Lung (tissue), 12 donors: ENCODE results near the gene MINDY4. TPM values are rescaled to one million over a fixed set of nuclear protein-coding genes. Genes with fewer than 3 reads are reported as not detected.
A peak's percentile ranks its signal among the peaks of the same experiment; 100 is the strongest.

Source experiments
- ATAC-seq: fragments of 200-7000 bp; cut with Tn5 transposase; one replicate; pipeline ENCODE4 v1.9.1; 2020; ENCODE audit warnings: moderate number of reproducible peaks; ENCODE audit not compliant: insufficient read depth, low FRiP score
- DNase-seq, 3 donors: peaks; one replicate each; pipeline ENCODE4 v3.0.0-alpha.2; 2013 to 2017
- H3K27ac ChIP-seq, 2 donors: one replicate each; pipeline ENCODE4 v1.5.1; 2013; ENCODE audit warnings: mild to moderate bottlenecking in 2 of 2, moderate library complexity in 2 of 2, control low read depth in 1 of 2, inconsistent platforms in 1 of 2, low read depth in 1 of 2, low read length in 1 of 2
- H3K27me3 ChIP-seq, 3 donors: one replicate each; pipeline ENCODE4 v1.5.1; 2013; ENCODE audit warnings: low read length in 2 of 3; ENCODE audit not compliant: control insufficient read depth in 3 of 3, insufficient read depth in 3 of 3
- H3K36me3 ChIP-seq, 4 donors: one replicate each; pipeline ENCODE4 v1.5.1; 2013; ENCODE audit warnings: low read length in 4 of 4, mild to moderate bottlenecking in 1 of 4, moderate library complexity in 1 of 4; ENCODE audit not compliant: control insufficient read depth in 4 of 4, insufficient read depth in 4 of 4
- H3K4me1 ChIP-seq, 5 donors: one replicate each; pipeline ENCODE4 v1.5.1; 2013; ENCODE audit warnings: low read length in 5 of 5, mild to moderate bottlenecking in 2 of 5, moderate library complexity in 1 of 5; ENCODE audit not compliant: control insufficient read depth in 5 of 5, insufficient read depth in 5 of 5
- H3K4me3 ChIP-seq: one replicate; pipeline ENCODE4 v1.5.1; 2013; ENCODE audit warnings: mild to moderate bottlenecking, control low read depth, moderate library complexity
- H3K9ac ChIP-seq, 2 donors: one replicate each; pipeline ENCODE4 v1.5.1; 2013; ENCODE audit warnings: low read length in 2 of 2, control low read depth in 1 of 2; ENCODE audit not compliant: insufficient read depth in 1 of 2
- H3K9me3 ChIP-seq, 4 donors: one replicate each; pipeline ENCODE4 v1.5.1; 2013; ENCODE audit warnings: low read length in 3 of 4, mild to moderate bottlenecking in 1 of 4, moderate library complexity in 1 of 4; ENCODE audit not compliant: control insufficient read depth in 4 of 4, insufficient read depth in 3 of 4
- CTCF ChIP-seq: IDR thresholded peaks from 2 replicates; pipeline ENCODE4 v1.5.1; 2012; ENCODE audit warnings: mild to moderate bottlenecking; ENCODE audit errors: control extremely low read depth, extremely low read depth
- WGBS, 2 donors: extraction: QIAGEN DNeasy Blood & Tissue Kit; methylation state at CpG; one replicate each; pipeline ENCODE4 v1.1.7; 2013; 5-methylcytosine and 5-hydroxymethylcytosine counted together
- polyA plus RNA-seq, 2 donors: library from polyadenylated mRNA; stranded (reverse); fragments of 200-250 nt; gene quantifications; one replicate each; pipeline ENCODE4 v1.2.1, GENCODE V29; 2013
- total RNA-seq, 2 donors: library from RNA; depleted of rRNA in 1 of 2; stranded (reverse); fragments of >200 nt in 1 of 2; gene quantifications; one replicate each; pipeline ENCODE4 v1.2.1, GENCODE V29; 2014 to 2021
- donor health status: control.
- donor health status: control.
- donor health status: Bipolar disorder and iron deficiency.
- donor health status: healthy.
- donor health status: DM: yes; HTN: yes; CAD: no.

MINDY4 gene
- total and polyA plus RNA-seq, 4 donors, result 5.0 to 24.1 (median 10.7) TPM

GRCh38 chr7:30862995-30863705, 91.9 kb downstream of the MINDY4 start:
- no peak for ATAC-seq
- H3K4me3 ChIP-seq, result no peak overlapping the region
- H3K9ac ChIP-seq, result no peak overlapping the region
- H3K27me3 ChIP-seq, result no peaks in the 10 kb centered on the region
- no peak for DNase-seq
- H3K36me3 ChIP-seq, result peaks cover 0 to 8% (median 7%) of the 10 kb centered on the region in 4 donors
- no peak overlapping the region for H3K27ac ChIP-seq
- WGBS, 2 donors, result 76 to 83% methylated on average over 9 of the region's 9 CpGs
- H3K9me3 ChIP-seq, result no peaks in the 10 kb centered on the region
- TF ChIP-seq CTCF, result no peak
- H3K4me1 ChIP-seq, result peaks cover 0 to 11% (median 0%) of the 10 kb centered on the region in 5 donors

DNA sequence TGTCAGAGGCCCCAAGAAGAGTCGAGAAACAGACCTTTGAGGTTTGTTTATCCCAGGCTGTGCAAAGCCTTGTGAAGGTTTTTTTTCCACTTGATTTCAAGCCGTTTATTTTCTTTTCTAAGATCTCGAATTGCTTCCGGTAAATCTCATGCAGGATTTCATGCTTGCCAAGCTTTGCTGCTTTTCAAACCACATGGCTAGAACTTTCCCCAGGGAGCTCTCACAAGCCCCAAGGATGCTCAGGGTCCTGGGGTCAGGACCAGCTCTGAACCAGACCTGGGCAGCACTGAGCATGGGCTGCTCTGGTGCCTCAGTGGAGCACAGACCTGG, 92.5 kb downstream of the MINDY4 start:
- ATAC-seq, result no peak
- WGBS, 2 donors, result 53 to 71% methylated on average over 4 of the region's 4 CpGs
- no peak overlapping the region for H3K27ac ChIP-seq

GRCh38 chr7:30864101-30864500, 92.9 kb downstream of the MINDY4 start:
- DNase-seq (no peak), ATAC-seq (no peak)
- TF ChIP-seq CTCF, result no peak
- H3K36me3 ChIP-seq, result peaks cover 0 to 8% (median 7%) of the 10 kb centered on the region in 4 donors
- 93 to 96% methylated on average over 3 of the region's 3 CpGs for WGBS, 2 donors
- no peak overlapping the region for H3K27ac ChIP-seq
- H3K9ac ChIP-seq, result no peak overlapping the region
- no peak overlapping the region for H3K4me3 ChIP-seq
- no peaks in the 10 kb centered on the region for H3K9me3 ChIP-seq
- H3K4me1 ChIP-seq, result peaks cover 0 to 13% (median 0%) of the 10 kb centered on the region in 5 donors
- no peaks in the 10 kb centered on the region for H3K27me3 ChIP-seq

More for the DNA sequence above, 92.5 kb downstream of the MINDY4 start:
- no peak for TF ChIP-seq CTCF
- no peak overlapping the region for H3K9ac ChIP-seq
- H3K4me1 ChIP-seq, result peaks cover 0 to 13% (median 0%) of the 10 kb centered on the region in 5 donors
- no peaks in the 10 kb centered on the region for H3K27me3 ChIP-seq
- no peaks in the 10 kb centered on the region for H3K9me3 ChIP-seq
- H3K4me3 ChIP-seq, result no peak overlapping the region
- H3K36me3 ChIP-seq, result peaks cover 0 to 11% (median 7%) of the 10 kb centered on the region in 4 donors
- peak in 1 of 3 donors; percentile 43 for DNase-seq
